Hair follicular keratinocyte (primary cell): ENCODE results near the gene JPT1. TPM values are rescaled to one million over a fixed set of nuclear protein-coding genes. Genes with fewer than 3 reads are reported as not detected.

Source experiments
- total RNA-seq: library from RNA; depleted of rRNA; stranded (reverse); fragments of >200 nt; gene quantifications from 2 replicates; pipeline ENCODE4 v1.2.3, GENCODE V29; 2015

The JPT1 gene
- total RNA-seq, result 175 and 272 TPM in 2 replicates

DNA sequence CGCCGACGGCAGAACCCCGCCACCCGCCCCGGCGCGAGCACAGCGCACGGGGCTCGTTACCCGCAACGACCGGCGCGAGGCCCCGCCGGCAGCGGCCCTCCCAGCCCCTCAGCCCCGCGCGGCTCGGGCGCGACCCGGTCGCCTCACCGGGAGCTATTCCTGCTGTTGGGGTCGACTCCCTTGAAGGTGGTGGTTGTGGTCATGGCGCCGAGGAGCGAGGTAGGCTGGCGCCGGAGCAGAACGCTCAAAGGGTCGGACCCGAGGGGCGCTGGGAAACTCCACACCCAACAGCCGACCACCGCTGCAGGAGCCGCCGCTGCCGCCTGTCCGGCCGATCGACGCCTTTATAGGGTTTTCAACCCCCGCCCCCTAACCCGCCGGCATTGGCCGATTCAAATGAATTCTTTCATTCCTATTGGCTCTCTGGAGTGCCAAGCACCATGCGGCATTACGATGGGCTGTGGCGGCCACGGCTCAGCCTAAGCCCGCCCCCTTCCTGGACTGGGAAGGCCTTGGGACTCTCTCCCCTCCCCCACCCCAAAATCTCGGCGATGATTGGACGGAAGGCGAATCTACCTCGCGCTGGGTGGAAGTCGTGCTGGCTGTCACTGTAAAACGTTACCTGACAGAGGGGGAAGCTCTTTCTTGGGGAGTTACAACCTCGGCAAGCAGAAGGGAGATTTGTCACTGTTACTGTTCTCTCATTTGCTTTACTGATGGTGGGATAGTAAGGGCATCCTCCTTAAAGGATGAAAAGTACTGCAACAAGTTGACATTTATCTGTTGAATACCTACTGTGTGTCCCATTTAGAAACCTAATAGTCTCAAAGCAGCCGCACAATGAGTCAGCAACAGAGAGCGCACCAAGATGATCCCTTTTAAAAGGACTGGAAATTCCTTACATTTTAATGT is at the start of gene JPT1:
JPT1 (minus strand) TSS at position 318 of the 912 bp plus-strand sequence; CDS start at position 203, 115 bp downstream.

GRCh38 chr17:75182569-75183436 is 28.5 kb upstream of the JPT1 start, which contains the start of gene SUMO2:
Gene SUMO2, minus strand, starts transcription at chr17:75182959. Its CDS starts 125 bp downstream, at chr17:75182834.

GRCh38 chr17:75131278-75132017 is 22.9 kb downstream of the JPT1 start, which contains the start of gene NT5C:
Gene NT5C, minus strand, starts transcription at chr17:75131742. Its CDS starts 35 bp downstream, at chr17:75131707.

DNA sequence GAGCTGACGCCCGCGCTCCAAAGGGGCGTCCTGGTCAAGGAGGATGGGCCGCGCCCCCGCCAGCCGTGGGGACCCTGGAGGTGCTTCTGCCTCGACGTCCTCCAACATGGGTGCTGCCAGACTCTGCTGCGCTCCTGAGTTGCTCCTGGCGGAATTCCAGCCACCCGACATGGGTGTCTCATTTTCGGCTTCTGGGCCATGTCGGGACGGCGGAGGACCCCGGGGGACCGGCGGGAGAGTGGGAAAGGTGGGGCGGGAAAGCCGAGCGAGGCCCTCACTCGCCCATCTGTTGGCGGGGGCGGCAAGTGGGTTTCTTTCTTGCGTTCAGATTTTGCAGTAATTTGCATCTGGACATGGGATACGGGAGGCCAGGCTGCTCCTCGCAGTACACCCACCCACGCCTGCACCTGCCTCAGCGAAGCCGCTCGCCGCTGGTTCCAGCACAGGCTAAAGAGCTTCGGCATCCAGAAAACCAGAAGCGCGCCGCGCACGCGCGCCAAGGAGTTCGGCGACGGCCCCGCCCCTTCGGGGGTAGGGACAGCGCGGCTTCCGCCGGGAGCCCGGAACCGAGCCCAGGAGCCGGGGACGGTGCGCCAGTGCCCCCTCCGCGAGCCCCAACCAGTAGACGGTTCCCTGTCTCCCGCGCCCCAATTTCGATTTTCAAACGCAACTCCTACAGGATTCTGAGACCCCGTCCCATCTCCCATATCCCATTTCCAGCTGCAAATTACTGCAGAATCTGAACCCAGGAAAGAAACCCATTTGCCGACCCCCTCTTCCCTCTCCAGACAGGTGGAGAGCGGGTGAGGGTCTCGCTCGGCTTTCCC is 44.7 kb downstream of the JPT1 start, which contains the start of gene ARMC7:
ARMC7 (plus strand) TSS at position 563 of the 827 bp plus-strand sequence. CDS start 320 bp downstream, outside the sequence.

DNA sequence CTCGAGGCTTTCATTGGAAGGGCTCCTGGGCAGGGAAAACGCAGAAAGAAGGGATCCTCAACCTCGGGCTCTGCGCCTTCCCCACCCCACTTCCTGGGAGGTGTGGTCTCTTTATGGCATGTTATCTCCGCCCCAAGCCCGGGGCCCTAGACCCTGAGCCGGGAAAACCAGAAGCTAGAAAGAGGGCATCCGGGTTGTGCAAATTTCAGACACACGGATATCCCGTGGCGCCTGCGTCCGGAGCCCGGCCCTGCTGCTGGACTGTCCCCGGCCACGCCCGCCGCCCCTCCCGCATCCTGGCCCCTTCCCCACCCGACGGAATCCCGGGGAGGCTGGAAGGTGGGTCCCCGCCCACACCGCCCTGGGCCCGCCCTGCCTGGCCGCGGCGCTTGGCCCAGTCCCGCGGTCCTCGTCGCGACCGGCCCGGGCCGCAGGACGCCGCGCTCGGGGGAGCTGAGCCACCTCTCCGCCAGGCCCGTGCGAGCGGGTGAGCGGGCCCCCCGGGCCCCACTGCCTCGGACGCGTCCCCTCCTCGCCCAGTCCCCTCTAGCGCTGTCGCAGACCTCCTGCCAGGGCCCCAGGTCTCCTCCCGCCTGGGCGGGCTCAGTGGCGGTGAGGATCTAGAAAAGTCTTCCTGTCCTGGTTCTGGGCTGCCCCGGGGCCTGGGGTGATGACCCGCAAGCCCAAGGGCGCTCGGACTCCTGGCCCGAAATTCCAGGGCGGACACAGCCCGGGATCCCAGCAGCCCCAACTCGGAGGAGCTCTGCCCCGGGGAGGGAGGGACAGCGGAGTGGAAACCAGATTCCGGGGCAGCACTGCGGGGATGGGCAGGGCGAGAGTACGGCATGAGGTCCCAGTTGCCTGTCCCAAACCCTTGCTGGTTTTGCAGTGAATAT is 66.5 kb downstream of the JPT1 start, which contains the start of gene SLC16A5:
SLC16A5 (plus strand) TSS at position 397 of the 896 bp plus-strand sequence. CDS start 5,683 bp downstream, outside the sequence.

Other genes with a start within 250 kb of the JPT1 start
- gene USH1G, start 231.3 kb downstream of the JPT1 start, total RNA-seq, result 0.27 and 0.70 TPM in 2 replicates
- gene OTOP2, start 230.2 kb downstream of the JPT1 start, total RNA-seq, result not detected in 2 replicates
- gene OTOP3, start 218.6 kb downstream of the JPT1 start, total RNA-seq, result 0.08 and 0.27 TPM in 2 replicates
- 0.08 and 0.16 TPM in 2 replicates for gene HID1, start 181.8 kb downstream of the JPT1 start, total RNA-seq
- 11.9 and 20.4 TPM in 2 replicates for gene CDR2L, start 166.9 kb downstream of the JPT1 start, total RNA-seq
- gene MRPL58, start 141.8 kb downstream of the JPT1 start, total RNA-seq, result 74.5 and 123 TPM in 2 replicates
- 285 and 333 TPM in 2 replicates for gene ATP5PD, start 107.5 kb downstream of the JPT1 start, total RNA-seq
- 10.4 and 13.3 TPM in 2 replicates for gene KCTD2, start 107.3 kb downstream of the JPT1 start, total RNA-seq
- gene SLC16A5, start 66.6 kb downstream of the JPT1 start, total RNA-seq, result 4.7 and 13.4 TPM in 2 replicates
- gene ARMC7, start 44.5 kb downstream of the JPT1 start, total RNA-seq, result 2.3 and 4.1 TPM in 2 replicates
- 203 and 206 TPM in 2 replicates for gene NT5C, start 22.8 kb downstream of the JPT1 start, total RNA-seq
- gene SUMO2, start 28.4 kb upstream of the JPT1 start, total RNA-seq, result 98.9 and 112 TPM in 2 replicates
- 25.8 and 38.1 TPM in 2 replicates for gene NUP85, start 51.2 kb upstream of the JPT1 start, total RNA-seq
- 13.3 and 23.7 TPM in 2 replicates for gene GGA3, start 107.1 kb upstream of the JPT1 start, total RNA-seq
- gene MRPS7, start 107.4 kb upstream of the JPT1 start, total RNA-seq, result 59.7 and 89.9 TPM in 2 replicates
- 15.2 and 37.2 TPM in 2 replicates for gene MIF4GD, start 116.7 kb upstream of the JPT1 start, total RNA-seq
- gene SLC25A19, start 134.9 kb upstream of the JPT1 start, total RNA-seq, result 7.4 and 14.7 TPM in 2 replicates